ENCODE data around the gene MAST4.

- TF ChIP-seq CTCF (optimal IDR thresholded peaks at IDR 0.05 in 1 of 3, IDR thresholded peaks at IDR 0.05 in 1 of 3, conservative IDR thresholded peaks at IDR 0.05 in 1 of 3; ENCODE audit: extremely low read depth in 1 of 3, insufficient read depth in 2 of 3, low read length in 3 of 3) (no peak), EZH2 (IDR thresholded peaks at IDR 0.05; ENCODE audit: low read length) (no peak)
These were observed 97.8 kb downstream of the MAST4 start for GRCh38 chr5:66694036-66694435.

Data from keratinocyte (primary cell).